HG02678 (cell line): ENCODE measurements around the gene ASPSCR1.

Source experiments
- ATAC-seq: cut with Tn5 transposase; IDR thresholded peaks from one replicate; pipeline ENCODE4 v1.9.1; 2021; ENCODE audit warnings: mild to moderate bottlenecking, moderate library complexity; ENCODE audit not compliant: unreplicated experiment

ASPSCR1 gene

DNA sequence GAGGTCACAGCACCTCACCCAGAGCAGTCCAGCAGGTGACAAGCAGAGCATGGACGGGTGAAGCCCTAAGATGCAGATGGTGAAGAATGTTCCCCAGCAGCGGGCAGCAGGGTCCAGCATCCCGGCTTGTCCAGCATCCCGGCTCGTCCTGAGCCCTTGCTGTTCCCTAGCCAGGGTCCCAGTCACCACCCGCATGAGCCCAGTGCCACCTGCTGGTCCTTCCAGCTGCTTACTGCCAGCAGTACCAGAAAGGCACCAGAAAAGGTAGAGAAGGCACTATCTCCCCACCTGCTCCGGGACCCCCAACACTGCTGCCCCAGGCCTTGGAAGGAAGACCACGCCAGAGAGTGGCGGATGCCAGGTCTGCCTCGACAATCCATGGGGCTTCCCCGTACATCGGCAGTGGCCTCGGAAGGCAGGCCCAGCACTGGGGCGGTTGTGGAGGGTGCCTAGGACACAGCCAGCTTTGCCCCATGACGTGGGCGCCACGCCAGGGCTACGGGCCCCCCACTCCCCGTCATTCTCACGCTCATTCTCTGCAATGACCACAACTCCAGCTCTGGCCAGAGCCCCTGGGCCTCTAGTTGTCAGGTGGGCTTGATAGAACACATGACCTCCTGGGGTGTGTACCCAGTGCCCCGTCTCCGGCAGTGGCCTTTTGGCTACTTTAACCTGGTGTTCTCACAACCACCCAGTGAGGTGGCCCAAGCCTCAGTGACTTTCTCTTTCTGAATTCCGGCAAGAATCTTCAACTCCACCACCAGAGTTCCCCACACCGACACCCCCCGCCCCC is 43.9 kb downstream of the ASPSCR1 start:
- ATAC-seq = no peak

DNA sequence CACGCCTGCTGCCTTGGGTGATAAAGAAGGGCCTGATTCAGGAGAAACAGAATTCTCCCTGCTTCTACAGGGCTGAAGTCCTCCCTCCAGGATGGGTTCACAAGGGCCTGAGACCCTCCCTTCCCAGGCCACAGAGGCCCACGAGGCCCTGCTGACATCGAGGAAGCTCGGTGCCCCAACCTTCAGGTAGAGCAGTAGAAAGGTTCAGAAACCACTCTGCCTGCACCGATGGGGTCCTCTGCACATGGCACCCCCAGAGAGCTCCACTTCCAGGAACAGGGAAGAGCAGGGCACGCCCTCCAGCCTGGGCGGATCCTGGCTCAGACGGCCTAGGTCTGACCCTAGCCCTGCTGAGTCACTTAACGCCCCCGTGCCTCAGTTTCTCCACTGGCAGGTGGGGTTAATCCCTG is 44.5 kb downstream of the ASPSCR1 start:
- ATAC-seq = no peak

DNA sequence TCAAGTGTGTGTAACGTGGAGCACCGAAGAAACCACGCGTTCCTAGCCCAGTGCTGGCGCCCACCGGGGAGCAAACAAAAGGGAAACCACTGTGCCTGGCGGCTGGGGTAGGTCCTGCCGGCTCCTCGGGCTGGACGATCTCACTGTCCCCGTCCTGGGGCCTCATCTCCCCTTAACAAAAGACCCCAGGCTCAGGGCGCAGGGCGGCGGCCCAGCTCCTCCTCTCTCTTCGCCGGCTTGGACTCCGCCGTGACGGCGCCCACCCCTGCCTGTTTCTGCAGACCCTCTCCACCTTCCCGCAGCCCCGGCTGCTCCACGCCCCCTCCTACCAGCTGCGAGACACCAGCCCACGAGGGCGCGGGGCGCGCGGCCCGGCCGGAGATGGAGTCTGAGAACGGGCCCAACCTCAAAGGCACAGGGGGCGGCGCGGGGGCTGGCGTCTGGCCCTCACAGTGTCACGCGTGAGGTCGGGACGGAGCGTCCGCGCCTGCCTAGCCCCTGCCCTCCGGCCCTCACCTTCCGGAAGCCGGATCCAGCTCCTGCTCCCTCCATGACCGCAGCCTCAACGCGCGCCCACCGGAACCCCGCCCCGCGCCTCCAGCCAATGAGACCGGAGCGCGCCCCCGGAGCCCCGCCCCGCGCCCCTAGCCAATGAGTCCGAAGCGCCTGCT is 45.0 kb downstream of the ASPSCR1 start, which contains the start of gene CENPX:
Gene CENPX (minus strand): TSS at position 569 of the 671 bp plus-strand sequence. CDS start 17 bp downstream, at position 552.
- ATAC-seq = no peak

- peak; percentile 90 for ATAC-seq
These were observed 45.6 kb downstream of the ASPSCR1 start, which contains the start of gene LRRC45 for GRCh38 chr17:82022981-82023446. Gene LRRC45 (plus strand): TSS chr17:82023305. CDS start chr17:82023644, 339 bp downstream.

GRCh38 chr17:82023447-82024241 is 46.2 kb downstream of the ASPSCR1 start:
- peak; percentile 2 for ATAC-seq

DNA sequence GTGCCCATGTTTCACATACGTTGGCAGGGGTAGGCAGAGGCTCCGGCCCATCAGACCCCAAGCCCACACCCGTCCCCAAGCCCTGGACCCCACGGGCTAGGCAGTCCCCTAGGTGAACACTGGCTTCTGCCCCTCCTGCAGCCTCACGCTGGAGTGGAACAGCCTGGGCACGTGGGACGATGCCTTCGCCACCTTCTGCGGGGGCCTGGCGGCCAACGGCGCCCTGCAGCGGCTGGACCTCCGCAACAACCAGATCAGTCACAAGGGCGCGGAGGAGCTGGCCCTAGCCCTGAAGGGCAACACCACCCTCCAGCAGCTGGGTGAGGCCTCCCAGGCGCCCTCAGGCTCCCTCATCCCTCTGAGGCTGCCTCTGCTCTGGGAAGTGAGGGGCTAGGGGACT is 47.4 kb downstream of the ASPSCR1 start:
- ATAC-seq = no peak

- no peak for ATAC-seq
These were observed 48.1 kb downstream of the ASPSCR1 start for GRCh38 chr17:82025401-82026107.

DNA sequence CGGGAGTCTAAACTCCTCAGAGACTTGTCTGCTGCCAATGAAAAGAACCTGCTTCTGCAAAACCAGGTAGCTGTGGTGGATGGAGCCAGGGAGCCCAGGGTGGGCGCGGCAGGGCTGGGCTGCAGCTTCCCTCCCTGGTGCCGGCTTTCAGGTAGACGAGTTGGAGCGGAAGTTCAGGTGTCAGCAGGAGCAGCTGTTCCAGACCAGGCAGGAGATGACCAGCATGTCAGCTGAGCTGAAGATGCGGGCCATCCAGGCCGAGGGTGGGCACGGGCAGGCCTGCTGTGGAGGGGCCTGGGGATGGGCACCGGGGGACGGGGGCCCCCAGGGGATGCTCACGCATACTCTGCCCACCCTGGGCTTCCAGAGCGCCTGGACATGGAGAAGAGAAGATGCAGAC is 50.8 kb downstream of the ASPSCR1 start:
- ATAC-seq = no peak

DNA sequence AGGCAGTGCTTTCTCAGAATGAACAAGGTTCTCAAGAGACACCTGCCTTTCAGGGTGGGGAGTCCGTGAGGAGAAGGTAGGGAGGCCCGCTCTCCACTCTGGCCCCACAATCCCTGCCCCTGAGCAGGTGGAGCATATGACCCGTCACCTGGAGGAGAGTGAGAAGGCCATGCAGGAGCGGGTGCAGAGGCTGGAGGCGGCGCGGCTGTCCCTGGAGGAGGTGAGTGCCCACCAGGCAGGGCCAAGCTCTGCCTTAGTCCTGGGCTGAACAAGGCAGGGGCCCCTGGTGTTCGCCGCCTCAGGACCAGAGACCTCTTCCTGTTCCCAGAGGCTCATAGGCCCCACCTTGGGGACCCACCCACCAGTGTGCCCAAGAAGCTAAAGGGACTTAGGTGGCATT is 51.5 kb downstream of the ASPSCR1 start:
- ATAC-seq = no peak

DNA sequence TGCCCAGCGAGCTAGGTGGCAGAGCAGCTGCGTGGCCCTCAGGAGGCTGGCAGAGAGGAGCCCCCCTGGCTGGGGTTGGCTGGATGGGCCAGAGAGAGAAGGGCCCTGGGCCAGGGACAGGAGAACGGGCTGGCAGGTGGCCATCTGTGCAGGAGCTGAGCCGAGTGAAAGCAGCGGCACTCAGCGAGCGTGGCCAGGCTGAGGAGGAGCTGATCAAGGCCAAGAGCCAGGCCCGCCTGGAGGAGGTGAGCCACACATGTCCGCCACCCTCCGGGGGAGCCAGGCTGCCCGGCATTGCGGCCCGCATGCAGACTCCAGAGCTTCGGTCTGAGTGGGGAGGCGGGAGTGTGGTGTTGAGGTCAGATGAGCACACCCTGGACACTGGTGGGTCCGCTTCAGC is 52.0 kb downstream of the ASPSCR1 start:
- no peak for ATAC-seq

DNA sequence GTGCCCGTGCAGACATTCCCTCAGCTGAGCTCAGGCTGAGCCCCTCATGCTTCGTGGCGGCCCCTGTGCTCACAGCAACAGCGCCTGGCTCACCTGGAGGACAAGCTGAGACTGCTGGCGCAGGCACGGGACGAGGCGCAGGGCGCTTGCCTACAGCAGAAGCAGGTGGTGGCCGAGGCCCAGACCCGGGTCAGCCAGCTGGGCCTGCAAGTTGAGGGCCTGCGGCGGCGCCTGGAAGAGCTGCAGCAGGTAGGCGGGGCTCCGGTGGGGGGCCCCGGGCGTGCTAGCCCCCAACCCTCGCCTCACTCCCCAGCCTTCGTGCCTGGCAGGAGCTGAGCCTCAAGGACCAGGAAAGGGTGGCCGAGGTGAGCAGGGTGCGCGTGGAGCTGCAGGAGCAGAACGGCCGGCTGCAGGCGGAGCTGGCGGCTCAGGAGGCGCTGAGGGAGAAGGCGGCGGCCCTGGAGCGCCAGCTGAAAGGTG is 52.6 kb downstream of the ASPSCR1 start:
- no peak for ATAC-seq

GRCh38 chr17:82030470-82031302 is 53.3 kb downstream of the ASPSCR1 start:
- ATAC-seq = no peak

DNA sequence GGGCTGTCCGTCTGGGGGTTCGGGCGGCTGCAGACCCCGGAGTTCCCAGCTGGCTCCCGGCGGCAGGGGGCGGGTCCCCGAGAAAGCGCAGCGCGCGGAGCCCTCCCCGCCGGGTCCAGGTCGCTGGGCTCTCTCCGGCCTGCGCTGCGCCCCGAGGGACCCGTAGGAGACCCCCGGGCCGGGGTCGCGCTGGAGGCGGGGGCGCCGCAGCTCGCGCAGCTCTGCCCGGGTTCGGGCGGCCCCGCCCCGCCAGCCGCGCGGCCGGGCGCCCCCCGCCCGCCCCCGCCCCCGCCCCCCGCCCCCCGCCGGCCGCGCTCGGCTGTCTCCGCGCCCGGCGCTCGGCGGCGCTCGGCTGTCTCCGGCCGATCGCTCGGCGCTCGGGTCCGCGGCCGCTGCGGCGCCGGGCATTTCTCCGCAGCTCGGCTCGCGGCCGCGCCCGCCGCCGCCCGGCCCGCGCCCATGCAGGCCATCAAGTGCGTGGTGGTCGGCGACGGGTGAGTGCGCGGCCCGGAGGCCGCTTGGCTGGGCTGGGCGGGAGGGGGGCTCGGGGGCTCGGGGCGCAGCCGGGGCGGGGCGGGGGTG is 54.0 kb downstream of the ASPSCR1 start, which contains the start of gene RAC3:
Gene RAC3 (plus strand): TSS at position 376 of the 582 bp plus-strand sequence. CDS start 84 bp downstream, at position 460.
- ATAC-seq = no peak

GRCh38 chr17:82031885-82032627 is 54.6 kb downstream of the ASPSCR1 start:
- ATAC-seq = no peak

DNA sequence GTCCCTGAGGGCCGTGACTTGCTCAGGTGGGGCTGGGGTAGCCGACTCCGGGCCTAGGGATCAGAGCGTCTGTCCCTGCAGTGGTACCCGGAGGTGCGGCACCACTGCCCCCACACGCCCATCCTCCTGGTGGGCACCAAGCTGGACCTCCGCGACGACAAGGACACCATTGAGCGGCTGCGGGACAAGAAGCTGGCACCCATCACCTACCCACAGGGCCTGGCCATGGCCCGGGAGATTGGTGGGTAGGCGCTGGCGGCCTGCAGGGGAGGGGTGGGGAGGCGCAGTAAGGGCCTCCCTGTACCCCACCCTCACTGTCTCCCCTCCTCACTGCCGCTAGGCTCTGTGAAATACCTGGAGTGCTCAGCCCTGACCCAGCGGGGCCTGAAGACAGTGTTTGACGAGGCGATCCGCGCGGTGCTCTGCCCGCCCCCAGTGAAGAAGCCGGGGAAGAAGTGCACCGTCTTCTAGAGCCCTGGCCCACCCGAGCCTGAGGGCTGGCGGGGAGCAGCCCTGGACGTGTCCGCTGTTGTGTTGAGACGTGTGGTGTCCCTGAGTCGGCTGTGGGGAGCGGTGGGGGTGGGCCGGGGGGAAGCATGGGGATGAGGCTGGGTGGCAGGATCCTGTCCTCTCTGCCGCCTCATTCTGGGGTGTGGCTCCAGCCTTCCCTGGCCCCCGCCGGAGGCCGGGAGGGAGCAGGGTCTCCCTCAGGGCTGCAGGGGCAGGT is 56.1 kb downstream of the ASPSCR1 start:
- ATAC-seq = no peak

- no peak for ATAC-seq
These were observed 57.1 kb downstream of the ASPSCR1 start for GRCh38 chr17:82034371-82035011.

GRCh38 chr17:82035488-82035887 is 58.1 kb downstream of the ASPSCR1 start:
- ATAC-seq = no peak
